WERI-Rb-1 (cell line): ENCODE measurements around the gene KIAA1671.

Experiments used
- DNase-seq: peaks from one replicate; pipeline ENCODE4 v3.0.0-alpha.2; 2020
- H3K27ac ChIP-seq: fragments of 250-450 bp; sonication (Bioruptor Pico); 2 replicates; pipeline ENCODE4 v1.5.1; 2020; ENCODE audit warnings: mild to moderate bottlenecking, moderate library complexity
- H3K27me3 ChIP-seq: fragments of 250-450 bp; sonication (Bioruptor Pico); 2 replicates; pipeline ENCODE4 v1.5.1; 2021; ENCODE audit warnings: mild to moderate bottlenecking, low read depth, moderate library complexity; ENCODE audit not compliant: insufficient read depth, severe bottlenecking
- H3K36me3 ChIP-seq: fragments of 250-450 bp; sonication (Bioruptor Pico); 2 replicates; pipeline ENCODE4 v1.5.1; 2020; ENCODE audit warnings: mild to moderate bottlenecking, moderate library complexity
- H3K4me3 ChIP-seq: 2 replicates; pipeline ENCODE4 v1.5.1; 2011; ENCODE audit warnings: low read depth, mild to moderate bottlenecking, control low read depth, low read length
- H3K9me3 ChIP-seq: fragments of 250-450 bp; sonication (Bioruptor Pico); 2 replicates; pipeline ENCODE4 v1.5.1; 2021; ENCODE audit warnings: mild to moderate bottlenecking, moderate library complexity; ENCODE audit not compliant: severe bottlenecking
- TF ChIP-seq, protein P1 (sequence below): IDR thresholded peaks from 2 replicates; pipeline ENCODE4 v1.5.1; 2011; ENCODE audit warnings: low read depth, mild to moderate bottlenecking, control low read depth, inconsistent platforms, low read length

KIAA1671 gene

GRCh38 chr22:25096638-25097405 lies 144.3 kb downstream of the KIAA1671 start:
- TF ChIP-seq, protein P1, sequence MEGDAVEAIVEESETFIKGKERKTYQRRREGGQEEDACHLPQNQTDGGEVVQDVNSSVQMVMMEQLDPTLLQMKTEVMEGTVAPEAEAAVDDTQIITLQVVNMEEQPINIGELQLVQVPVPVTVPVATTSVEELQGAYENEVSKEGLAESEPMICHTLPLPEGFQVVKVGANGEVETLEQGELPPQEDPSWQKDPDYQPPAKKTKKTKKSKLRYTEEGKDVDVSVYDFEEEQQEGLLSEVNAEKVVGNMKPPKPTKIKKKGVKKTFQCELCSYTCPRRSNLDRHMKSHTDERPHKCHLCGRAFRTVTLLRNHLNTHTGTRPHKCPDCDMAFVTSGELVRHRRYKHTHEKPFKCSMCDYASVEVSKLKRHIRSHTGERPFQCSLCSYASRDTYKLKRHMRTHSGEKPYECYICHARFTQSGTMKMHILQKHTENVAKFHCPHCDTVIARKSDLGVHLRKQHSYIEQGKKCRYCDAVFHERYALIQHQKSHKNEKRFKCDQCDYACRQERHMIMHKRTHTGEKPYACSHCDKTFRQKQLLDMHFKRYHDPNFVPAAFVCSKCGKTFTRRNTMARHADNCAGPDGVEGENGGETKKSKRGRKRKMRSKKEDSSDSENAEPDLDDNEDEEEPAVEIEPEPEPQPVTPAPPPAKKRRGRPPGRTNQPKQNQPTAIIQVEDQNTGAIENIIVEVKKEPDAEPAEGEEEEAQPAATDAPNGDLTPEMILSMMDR = no peak
- Histone ChIP-seq H3K36me3 (no peaks in the 10 kb centered on the region), H3K9me3 (no peaks in the 10 kb centered on the region), H3K27ac (no peak overlapping the region), H3K4me3 (no peak overlapping the region), H3K27me3 (no peaks in the 10 kb centered on the region)
- no peak for DNase-seq

DNA sequence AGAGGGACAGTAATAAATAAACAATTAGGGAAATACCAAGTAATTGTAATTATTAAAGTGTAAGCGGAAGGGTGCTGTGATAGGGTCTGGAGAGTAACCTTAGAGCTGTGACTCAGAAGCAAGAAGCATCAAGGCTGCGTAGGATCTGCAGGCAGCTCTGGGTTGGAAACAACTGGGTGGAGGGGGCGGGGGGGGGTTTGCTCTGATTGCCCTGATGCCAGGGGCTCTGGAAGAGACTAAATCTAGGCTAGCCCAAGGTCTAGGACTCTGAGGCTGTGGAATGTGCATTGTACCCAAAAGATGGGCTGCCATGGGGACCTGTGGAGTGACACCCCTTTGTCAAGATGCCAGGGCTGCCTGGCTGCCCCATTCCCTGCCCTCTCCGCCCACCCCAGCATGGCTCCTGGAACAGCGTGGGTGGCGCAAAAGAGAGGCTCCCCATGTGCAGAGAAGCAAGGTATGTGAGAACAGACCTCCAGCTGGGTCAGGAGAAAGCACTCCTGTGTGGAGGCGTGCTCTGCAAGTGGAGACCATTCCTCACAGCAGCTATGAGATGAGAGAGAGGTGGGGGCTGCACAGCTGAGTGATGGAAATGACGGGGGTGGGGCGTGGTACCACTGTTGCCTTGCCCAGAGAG lies 146.0 kb downstream of the KIAA1671 start:
- no peak overlapping the region for H3K27ac ChIP-seq
- no peak for DNase-seq
- TF ChIP-seq, protein P1 = no peak

GRCh38 chr22:25099202-25099601 lies 146.7 kb downstream of the KIAA1671 start:
- Histone ChIP-seq H3K9me3 (no peaks in the 10 kb centered on the region), H3K4me3 (no peak overlapping the region), H3K27me3 (no peaks in the 10 kb centered on the region), H3K27ac (no peak overlapping the region), H3K36me3 (no peaks in the 10 kb centered on the region)
- TF ChIP-seq, protein P1 = no peak
- no peak for DNase-seq

More for the DNA sequence above, 146.0 kb downstream of the KIAA1671 start:
- Histone ChIP-seq H3K36me3 (no peaks in the 10 kb centered on the region), H3K9me3 (no peaks in the 10 kb centered on the region), H3K27me3 (no peaks in the 10 kb centered on the region), H3K4me3 (no peak overlapping the region)

- DNase-seq = no peak
- no peak overlapping the region for H3K27ac ChIP-seq
- H3K36me3 ChIP-seq = no peaks in the 10 kb centered on the region
- TF ChIP-seq, protein P1 = no peak
- H3K4me3 ChIP-seq = no peak overlapping the region
- H3K27me3 ChIP-seq = no peaks in the 10 kb centered on the region
- H3K9me3 ChIP-seq = no peaks in the 10 kb centered on the region
These were observed 147.9 kb downstream of the KIAA1671 start for GRCh38 chr22:25100402-25100801.

DNA sequence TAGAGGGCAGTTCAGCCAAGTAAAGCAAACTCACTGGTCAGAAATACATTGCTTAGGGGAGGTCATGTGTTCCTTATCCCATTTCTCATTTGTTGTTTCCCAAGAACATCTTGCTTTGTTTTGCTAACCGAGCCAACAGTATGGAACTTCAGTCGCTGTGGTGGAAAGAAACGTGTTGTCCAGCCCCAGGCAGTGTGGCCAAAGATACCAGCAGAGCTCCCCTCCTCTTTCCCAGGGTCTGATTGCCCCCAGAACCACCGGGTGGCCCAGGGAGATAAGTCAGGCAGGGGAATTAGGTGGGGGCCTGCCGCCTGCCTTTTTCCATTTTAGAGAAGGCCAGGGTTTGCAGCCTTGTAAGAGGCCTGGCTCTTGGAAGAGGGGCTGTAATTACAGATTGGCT lies 148.4 kb downstream of the KIAA1671 start:
- DNase-seq = no peak
- Histone ChIP-seq H3K27me3 (no peaks in the 10 kb centered on the region), H3K27ac (no peak overlapping the region), H3K9me3 (no peaks in the 10 kb centered on the region), H3K4me3 (no peak overlapping the region), H3K36me3 (no peaks in the 10 kb centered on the region)
- TF ChIP-seq, protein P1 = no peak
